Measurements from ENCODE around the gene CRADD. TPM values are rescaled to one million over a fixed set of nuclear protein-coding genes. Genes with fewer than 3 reads are reported as not detected.

The CRADD gene
- total RNA-seq, 4 donors from 2014 or later = 11.8 to 49.5 (median 31.4) TPM

- Histone ChIP-seq H3K27me3 (no peaks in the 10 kb centered on the region), H3K4me3 (no peak overlapping the region), H3K27ac (no peak overlapping the region), H3K4me1 (peaks cover 5 to 44% (median 6%) of the 10 kb centered on the region in 3 donors), H3K36me3 (peaks cover 0 to 17% of the 10 kb centered on the region in 2 donors), H3K9me3 (no peaks in the 10 kb centered on the region)
- TF ChIP-seq EP300 (IDR thresholded peaks at IDR 0.05) (no peak), CTCF (IDR thresholded peaks at IDR 0.05) (no peak), POLR2AphosphoS5 (IDR thresholded peaks at IDR 0.05) (no peak), POLR2A (IDR thresholded peaks at IDR 0.05) (no peak)
- WGBS, 2 donors (ENCODE audit: low coverage in 1 of 2) = 63 to 71% methylated on average over 1 to 4 of the region's 5 CpGs
- ATAC-seq = peak; percentile 32
These were observed 5.7 kb downstream of the CRADD start for GRCh38 chr12:93682846-93683261.

GRCh38 chr12:93683410-93683809 lies 6.2 kb downstream of the CRADD start:
- WGBS, 2 donors (ENCODE audit: low coverage in 1 of 2) = 95 to 100% methylated on average over 3 to 4 of the region's 5 CpGs
- Histone ChIP-seq H3K4me1 (peaks cover 3 to 38% (median 5%) of the 10 kb centered on the region in 3 donors), H3K27me3 (no peaks in the 10 kb centered on the region), H3K4me3 (no peak overlapping the region), H3K36me3 (peaks cover 0 to 17% of the 10 kb centered on the region in 2 donors), H3K27ac (no peak overlapping the region), H3K9me3 (no peaks in the 10 kb centered on the region)
- ATAC-seq = no peak
- TF ChIP-seq EP300 (IDR thresholded peaks at IDR 0.05) (no peak), POLR2A (IDR thresholded peaks at IDR 0.05) (no peak), POLR2AphosphoS5 (IDR thresholded peaks at IDR 0.05) (no peak), CTCF (IDR thresholded peaks at IDR 0.05) (no peak)

GRCh38 chr12:93684716-93685115 lies 7.5 kb downstream of the CRADD start:
- H3K27ac ChIP-seq = no peak overlapping the region
- peaks cover 0 to 37% (median 0%) of the 10 kb centered on the region in 3 donors for H3K4me1 ChIP-seq
- no peaks in the 10 kb centered on the region for H3K27me3 ChIP-seq
- no peak for ATAC-seq
- no peaks in the 10 kb centered on the region for H3K9me3 ChIP-seq
- no peak overlapping the region for H3K4me3 ChIP-seq
- WGBS, 2 donors (ENCODE audit: low coverage in 1 of 2) = 63 to 69% methylated on average over 4 of the region's 4 CpGs
- H3K36me3 ChIP-seq = peaks cover 0 to 7% of the 10 kb centered on the region in 2 donors
- TF ChIP-seq POLR2AphosphoS5 (IDR thresholded peaks at IDR 0.05) (no peak), CTCF (IDR thresholded peaks at IDR 0.05) (no peak), POLR2A (IDR thresholded peaks at IDR 0.05) (no peak), EP300 (IDR thresholded peaks at IDR 0.05) (no peak)

- Histone ChIP-seq H3K36me3 (peaks cover 0 to 4% of the 10 kb centered on the region in 2 donors), H3K4me1 (peaks cover 0 to 22% (median 0%) of the 10 kb centered on the region in 3 donors), H3K9me3 (no peaks in the 10 kb centered on the region), H3K4me3 (no peak overlapping the region), H3K27ac (no peak overlapping the region), H3K27me3 (no peaks in the 10 kb centered on the region)
- 80 to 85% methylated on average over 7 to 8 of the region's 8 CpGs for WGBS, 2 donors (ENCODE audit: low coverage in 1 of 2)
- no peak for ATAC-seq
- TF ChIP-seq POLR2AphosphoS5 (IDR thresholded peaks at IDR 0.05) (no peak), EP300 (IDR thresholded peaks at IDR 0.05) (no peak), POLR2A (IDR thresholded peaks at IDR 0.05) (no peak), CTCF (IDR thresholded peaks at IDR 0.05) (no peak)
These were observed 9.6 kb downstream of the CRADD start for GRCh38 chr12:93686572-93687356.
